ENCODE data around the gene HEPN1. TPM values are rescaled to one million over a fixed set of nuclear protein-coding genes. Genes with fewer than 3 reads are reported as not detected.

The HEPN1 gene
- not detected for total RNA-seq

DNA sequence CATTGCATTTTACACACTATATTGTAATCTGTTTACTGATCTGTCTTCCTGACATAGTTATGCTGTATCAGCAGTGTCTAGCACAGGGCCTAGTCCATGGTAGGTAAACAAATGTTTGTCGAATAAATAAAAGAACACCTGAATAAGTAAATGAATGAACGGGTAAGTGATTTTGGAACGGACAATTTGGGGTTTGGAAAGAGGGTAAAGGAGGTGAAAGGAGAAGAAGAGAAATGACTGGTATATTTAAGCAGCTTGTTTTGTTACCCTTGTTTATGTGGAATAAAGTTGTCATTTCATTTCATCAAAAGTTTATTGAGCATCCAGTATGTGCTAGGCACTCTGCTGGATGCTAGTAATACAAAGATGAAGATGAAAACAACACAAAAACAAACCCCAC lies at the start of gene HEPN1:
Gene HEPN1 (plus strand): TSS at position 301 of the 400 bp plus-strand sequence.
- H3K27me3 Mint-ChIP-seq (ENCODE audit: low read depth): peaks cover 4% of the 10 kb centered on the region
- H3K36me3 Mint-ChIP-seq (ENCODE audit: insufficient read depth): no peaks in the 10 kb centered on the region
- no peaks in the 10 kb centered on the region for H3K9me3 Mint-ChIP-seq
- ATAC-seq: no peak
- H3K4me3 Mint-ChIP-seq: no peak within 1 kb of the TSS
- H3K4me1 Mint-ChIP-seq (ENCODE audit: low read depth): peaks cover 12% of the 10 kb centered on the region
- no peak for DNase-seq

DNA sequence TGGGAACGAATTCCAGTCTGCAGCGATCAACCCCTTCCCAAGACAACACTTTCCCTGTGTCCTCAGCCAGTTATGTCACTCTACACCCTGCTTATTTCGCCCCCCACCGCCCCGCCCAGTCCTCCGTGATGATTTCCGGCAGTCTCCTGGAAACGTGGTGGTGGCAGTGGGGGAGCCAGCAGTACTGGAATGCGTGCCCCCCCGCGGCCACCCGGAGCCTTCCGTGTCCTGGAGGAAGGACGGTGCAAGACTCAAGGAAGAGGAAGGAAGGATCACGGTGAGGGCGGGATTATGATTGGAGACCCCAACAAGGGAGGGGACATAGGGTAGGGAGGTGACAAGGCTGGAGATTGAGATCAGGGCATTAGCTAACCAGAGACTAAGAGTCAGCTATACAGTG lies 49.7 kb upstream of the HEPN1 start:
- ATAC-seq (no peak), DNase-seq (no peak)
- H3K4me3 Mint-ChIP-seq: peak overlapping the region; percentile 46
- peaks cover 30% of the 10 kb centered on the region for H3K4me1 Mint-ChIP-seq (ENCODE audit: low read depth)
- H3K27me3 Mint-ChIP-seq (ENCODE audit: low read depth): peaks cover 83% of the 10 kb centered on the region
- H3K36me3 Mint-ChIP-seq (ENCODE audit: insufficient read depth): no peaks in the 10 kb centered on the region
- no peaks in the 10 kb centered on the region for H3K9me3 Mint-ChIP-seq

DNA sequence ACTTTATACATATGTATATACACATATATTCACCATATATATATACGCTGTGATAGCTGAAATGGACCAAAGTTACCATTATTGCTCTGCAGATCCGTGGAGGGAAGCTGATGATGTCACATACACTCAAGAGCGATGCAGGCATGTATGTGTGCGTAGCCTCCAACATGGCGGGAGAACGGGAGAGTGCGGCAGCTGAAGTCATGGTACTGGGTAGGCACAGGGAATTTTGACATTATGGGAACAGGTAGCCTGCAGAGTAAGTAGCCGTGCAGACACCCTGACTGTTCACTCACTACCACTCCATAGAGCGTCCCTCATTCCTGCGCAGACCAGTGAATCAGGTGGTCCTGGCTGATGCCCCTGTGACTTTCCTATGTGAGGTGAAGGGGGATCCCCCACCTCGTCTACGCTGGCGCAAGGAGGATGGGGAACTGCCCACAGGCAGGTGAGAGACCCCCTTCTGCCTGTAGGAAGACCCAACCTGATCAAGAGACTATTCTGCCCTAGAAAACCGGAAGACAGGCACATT lies 49.1 kb upstream of the HEPN1 start:
- Mint-ChIP-seq H3K9me3 (no peaks in the 10 kb centered on the region), H3K27me3 (ENCODE audit: low read depth) (peaks cover 82% of the 10 kb centered on the region), H3K4me3 (no peak overlapping the region), H3K36me3 (ENCODE audit: insufficient read depth) (no peaks in the 10 kb centered on the region), H3K4me1 (ENCODE audit: low read depth) (peaks cover 30% of the 10 kb centered on the region)
- no peak for ATAC-seq
- no peak for DNase-seq

DNA sequence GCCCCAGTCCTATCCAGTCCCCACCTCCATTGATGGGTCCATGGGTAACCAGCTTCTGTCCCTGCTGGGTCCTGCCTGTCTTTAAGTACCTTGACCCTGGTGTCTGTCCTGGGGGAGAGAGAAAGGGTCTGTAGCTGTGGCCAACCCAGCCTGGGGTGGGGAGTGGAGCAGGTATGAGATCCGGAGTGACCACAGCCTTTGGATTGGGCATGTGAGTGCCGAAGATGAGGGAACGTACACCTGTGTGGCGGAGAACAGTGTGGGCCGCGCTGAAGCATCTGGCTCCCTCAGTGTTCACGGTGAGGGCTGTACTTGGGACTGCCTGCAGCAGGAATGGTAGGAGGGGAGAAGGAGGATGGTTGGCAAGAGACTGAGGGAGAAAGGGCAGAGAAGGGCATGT lies 48.6 kb upstream of the HEPN1 start:
- Mint-ChIP-seq H3K27me3 (ENCODE audit: low read depth) (peaks cover 78% of the 10 kb centered on the region), H3K9me3 (no peaks in the 10 kb centered on the region), H3K4me3 (no peak overlapping the region), H3K36me3 (ENCODE audit: insufficient read depth) (no peaks in the 10 kb centered on the region), H3K4me1 (ENCODE audit: low read depth) (peaks cover 31% of the 10 kb centered on the region)
- no peak for ATAC-seq
- DNase-seq: no peak

DNA sequence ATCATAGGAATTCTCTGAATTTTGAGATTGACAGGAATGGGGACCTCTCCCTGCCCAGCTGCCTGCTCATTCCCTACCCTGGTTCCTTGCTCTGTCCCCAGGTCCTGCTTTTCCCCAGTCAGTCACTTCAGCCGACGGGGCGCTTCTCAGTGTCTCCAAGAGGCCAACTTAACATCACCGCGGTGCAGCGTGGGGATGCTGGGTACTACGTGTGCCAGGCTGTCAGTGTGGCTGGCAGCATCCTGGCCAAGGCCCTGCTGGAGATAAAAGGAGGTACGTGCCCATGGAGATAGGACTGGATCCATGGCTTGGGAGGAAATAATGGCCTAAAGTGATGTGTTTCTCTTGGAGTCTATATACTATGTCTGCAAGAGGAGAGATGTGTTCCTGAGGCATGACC lies 46.8 kb upstream of the HEPN1 start:
- no peaks in the 10 kb centered on the region for H3K36me3 Mint-ChIP-seq (ENCODE audit: insufficient read depth)
- no peak for ATAC-seq
- peaks cover 59% of the 10 kb centered on the region for H3K27me3 Mint-ChIP-seq (ENCODE audit: low read depth)
- H3K9me3 Mint-ChIP-seq: no peaks in the 10 kb centered on the region
- DNase-seq: no peak
- no peak overlapping the region for H3K4me3 Mint-ChIP-seq
- peaks cover 31% of the 10 kb centered on the region for H3K4me1 Mint-ChIP-seq (ENCODE audit: low read depth)

DNA sequence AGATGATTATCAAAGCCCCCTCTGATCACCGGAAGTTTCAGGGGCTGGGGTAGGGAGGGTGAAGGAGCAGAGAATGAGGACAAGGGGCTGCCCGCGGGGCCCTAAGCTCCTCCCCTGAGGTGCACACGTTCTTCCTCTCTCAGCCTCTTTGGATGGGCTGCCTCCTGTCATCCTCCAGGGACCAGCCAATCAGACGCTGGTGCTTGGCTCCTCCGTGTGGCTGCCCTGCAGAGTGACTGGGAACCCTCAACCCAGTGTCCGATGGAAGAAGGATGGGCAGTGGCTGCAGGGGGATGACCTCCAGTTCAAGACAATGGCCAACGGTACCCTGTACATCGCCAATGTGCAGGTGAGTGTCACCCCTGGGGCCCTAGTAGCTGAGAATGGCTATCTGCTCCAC lies 46.3 kb upstream of the HEPN1 start:
- DNase-seq (no peak), ATAC-seq (no peak)
- no peaks in the 10 kb centered on the region for H3K36me3 Mint-ChIP-seq (ENCODE audit: insufficient read depth)
- H3K9me3 Mint-ChIP-seq: no peaks in the 10 kb centered on the region
- H3K27me3 Mint-ChIP-seq (ENCODE audit: low read depth): peaks cover 55% of the 10 kb centered on the region
- H3K4me1 Mint-ChIP-seq (ENCODE audit: low read depth): peaks cover 30% of the 10 kb centered on the region
- no peak overlapping the region for H3K4me3 Mint-ChIP-seq

DNA sequence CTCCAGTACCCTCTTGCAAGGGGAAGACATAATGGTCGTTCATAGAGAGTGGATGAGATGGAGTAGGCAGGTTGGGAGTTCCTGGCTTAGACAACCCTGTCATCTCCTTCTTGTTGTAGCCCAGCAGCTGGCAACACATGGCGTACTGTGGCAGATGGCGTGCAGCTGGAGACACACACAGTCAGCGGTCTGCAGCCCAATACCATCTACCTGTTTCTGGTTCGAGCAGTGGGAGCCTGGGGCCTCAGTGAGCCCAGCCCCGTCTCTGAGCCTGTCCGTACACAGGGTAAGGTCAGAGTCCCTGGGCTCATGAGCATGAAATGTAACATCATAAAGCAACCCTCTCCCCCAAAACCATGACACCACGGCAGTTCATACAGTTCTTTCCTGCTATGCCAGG lies 45.1 kb upstream of the HEPN1 start:
- no peaks in the 10 kb centered on the region for H3K36me3 Mint-ChIP-seq (ENCODE audit: insufficient read depth)
- peaks cover 43% of the 10 kb centered on the region for H3K27me3 Mint-ChIP-seq (ENCODE audit: low read depth)
- ATAC-seq (no peak), DNase-seq (no peak)
- H3K4me1 Mint-ChIP-seq (ENCODE audit: low read depth): peaks cover 21% of the 10 kb centered on the region
- no peak overlapping the region for H3K4me3 Mint-ChIP-seq
- no peaks in the 10 kb centered on the region for H3K9me3 Mint-ChIP-seq

DNA sequence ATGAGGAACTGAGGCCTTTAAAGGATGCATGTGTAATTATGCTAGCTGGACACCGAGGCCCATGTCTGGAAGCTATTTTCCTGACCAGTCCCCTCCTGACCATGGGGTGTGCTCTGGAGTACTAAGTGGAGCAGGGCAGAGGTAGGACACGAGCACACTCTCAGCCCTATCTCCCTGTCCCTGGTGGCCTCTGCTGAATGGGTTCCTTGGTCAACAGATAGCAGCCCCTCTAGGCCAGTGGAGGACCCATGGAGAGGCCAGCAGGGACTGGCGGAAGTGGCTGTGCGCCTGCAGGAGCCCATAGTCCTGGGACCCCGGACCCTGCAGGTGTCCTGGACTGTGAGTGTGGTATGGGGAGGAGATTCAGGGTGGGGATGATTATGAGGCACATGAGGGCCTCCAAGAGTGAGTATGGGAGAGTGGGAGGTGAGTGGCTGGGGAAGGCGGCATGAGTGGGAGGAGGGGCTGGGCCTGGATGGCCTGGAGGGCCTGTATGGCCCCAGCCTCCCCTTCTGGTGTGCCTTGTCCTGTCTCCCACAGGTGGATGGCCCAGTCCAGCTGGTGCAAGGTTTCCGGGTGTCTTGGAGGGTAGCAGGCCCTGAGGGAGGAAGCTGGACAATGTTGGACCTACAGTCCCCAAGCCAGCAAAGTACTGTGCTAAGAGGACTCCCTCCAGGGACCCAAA lies 44.3 kb upstream of the HEPN1 start:
- no peak for DNase-seq
- no peaks in the 10 kb centered on the region for H3K9me3 Mint-ChIP-seq
- H3K36me3 Mint-ChIP-seq (ENCODE audit: insufficient read depth): no peaks in the 10 kb centered on the region
- H3K4me1 Mint-ChIP-seq (ENCODE audit: low read depth): peaks cover 17% of the 10 kb centered on the region
- H3K27me3 Mint-ChIP-seq (ENCODE audit: low read depth): peaks cover 36% of the 10 kb centered on the region
- no peak overlapping the region for H3K4me3 Mint-ChIP-seq
- no peak for ATAC-seq

DNA sequence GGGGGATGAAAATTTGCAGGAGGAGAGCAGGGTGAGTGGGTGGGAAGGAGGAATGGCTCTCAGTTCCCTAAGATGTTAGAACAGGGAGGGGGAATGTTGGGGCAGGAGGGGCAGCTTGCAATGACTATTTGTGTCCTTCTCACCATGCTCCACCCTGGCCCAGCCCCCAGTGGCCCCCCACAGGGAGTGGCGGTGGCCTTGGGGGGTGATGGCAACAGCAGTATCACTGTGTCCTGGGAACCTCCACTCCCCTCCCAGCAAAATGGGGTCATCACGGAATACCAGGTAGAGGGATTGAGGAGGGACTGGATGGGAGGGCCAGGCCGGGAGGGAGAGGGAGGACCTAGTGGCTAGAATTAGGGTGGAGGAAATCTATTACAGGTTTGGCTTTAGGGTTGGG lies 43.6 kb upstream of the HEPN1 start:
- Mint-ChIP-seq H3K4me1 (ENCODE audit: low read depth) (peaks cover 17% of the 10 kb centered on the region), H3K36me3 (ENCODE audit: insufficient read depth) (no peaks in the 10 kb centered on the region), H3K4me3 (peak overlapping the region; percentile 67), H3K9me3 (no peaks in the 10 kb centered on the region), H3K27me3 (ENCODE audit: low read depth) (peaks cover 29% of the 10 kb centered on the region)
- ATAC-seq (no peak), DNase-seq (no peak)

DNA sequence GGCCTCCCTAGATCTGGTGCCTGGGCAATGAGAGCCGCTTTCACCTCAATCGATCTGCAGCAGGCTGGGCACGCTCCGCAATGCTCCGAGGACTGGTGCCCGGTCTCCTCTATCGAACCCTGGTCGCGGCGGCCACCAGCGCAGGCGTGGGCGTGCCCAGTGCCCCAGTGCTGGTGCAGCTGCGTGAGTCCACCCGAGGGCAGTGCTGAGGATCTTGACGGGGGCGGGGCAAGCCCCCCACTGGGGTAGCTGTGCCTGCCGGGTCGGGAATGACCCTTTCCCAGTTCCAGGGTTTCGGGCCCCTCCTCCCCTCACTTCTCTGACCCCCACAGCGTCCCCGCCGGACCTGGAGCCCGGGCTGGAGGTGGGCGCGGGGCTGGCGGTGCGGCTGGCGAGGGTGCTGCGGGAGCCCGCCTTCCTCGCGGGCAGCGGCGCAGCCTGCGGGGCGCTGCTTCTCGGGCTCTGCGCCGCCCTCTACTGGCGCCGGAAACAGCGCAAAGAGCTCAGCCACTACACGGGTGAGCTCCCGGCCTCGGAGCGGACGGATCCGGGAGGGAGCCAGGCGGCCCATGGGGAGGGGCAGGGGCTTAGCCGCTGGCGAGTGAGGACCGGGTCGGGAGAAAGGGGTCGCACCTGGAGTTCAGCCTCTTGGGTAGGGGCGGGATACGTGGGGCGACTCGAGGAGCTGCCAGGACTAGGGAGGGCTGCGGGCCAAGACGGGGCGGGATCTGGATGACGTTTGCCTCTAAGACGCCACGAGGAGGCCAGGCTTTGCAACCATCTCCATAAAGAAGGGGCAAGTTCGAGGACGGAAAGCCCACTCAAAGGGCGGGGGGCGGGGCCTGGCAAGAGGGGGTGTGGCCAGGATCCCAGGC lies 42.9 kb upstream of the HEPN1 start:
- Mint-ChIP-seq H3K9me3 (no peaks in the 10 kb centered on the region), H3K4me1 (ENCODE audit: low read depth) (peaks cover 17% of the 10 kb centered on the region), H3K4me3 (peak overlapping the region; percentile 81), H3K36me3 (ENCODE audit: insufficient read depth) (no peaks in the 10 kb centered on the region), H3K27me3 (ENCODE audit: low read depth) (peaks cover 23% of the 10 kb centered on the region)
- DNase-seq (peak; percentile 68), ATAC-seq (peak; percentile 96 to 97)

DNA sequence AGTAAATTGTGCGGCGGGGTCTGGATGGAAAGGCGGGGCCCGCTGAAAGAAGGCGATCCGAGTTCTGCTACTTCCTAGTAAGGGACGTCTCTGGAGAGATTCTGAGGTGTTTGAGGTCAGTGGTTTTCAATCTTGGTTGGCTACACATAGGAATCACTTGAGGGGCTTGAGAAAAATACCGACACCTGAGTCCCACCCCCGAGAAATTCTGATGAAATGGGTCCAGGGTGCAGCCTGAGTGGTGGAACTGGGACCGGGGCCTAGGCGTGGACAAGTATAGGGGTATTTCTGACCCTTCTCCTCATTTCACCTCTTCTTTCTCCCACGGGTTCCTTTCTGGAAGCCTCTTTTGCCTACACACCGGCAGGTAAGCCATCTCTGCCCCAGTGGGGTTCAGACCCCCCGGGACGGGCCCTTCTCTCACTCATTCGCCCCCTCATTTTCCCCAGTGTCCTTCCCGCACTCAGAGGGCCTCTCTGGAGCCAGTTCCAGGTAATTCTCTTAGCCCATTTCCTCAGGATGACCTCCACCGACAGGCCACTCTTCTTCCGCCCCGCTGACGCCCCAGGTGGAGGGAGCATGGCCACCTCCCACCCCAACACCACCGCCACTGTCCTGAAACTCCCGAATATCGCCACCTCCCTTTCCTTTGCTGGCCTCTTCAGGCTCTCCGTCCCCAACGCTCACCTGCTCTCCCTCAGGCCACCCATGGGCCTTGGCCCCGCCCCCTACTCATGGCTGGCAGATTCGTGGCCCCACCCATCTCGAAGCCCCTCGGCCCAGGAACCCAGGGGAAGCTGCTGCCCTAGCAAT lies 42.0 kb upstream of the HEPN1 start:
- H3K27me3 Mint-ChIP-seq (ENCODE audit: low read depth): peaks cover 22% of the 10 kb centered on the region
- DNase-seq: no peak

DNA sequence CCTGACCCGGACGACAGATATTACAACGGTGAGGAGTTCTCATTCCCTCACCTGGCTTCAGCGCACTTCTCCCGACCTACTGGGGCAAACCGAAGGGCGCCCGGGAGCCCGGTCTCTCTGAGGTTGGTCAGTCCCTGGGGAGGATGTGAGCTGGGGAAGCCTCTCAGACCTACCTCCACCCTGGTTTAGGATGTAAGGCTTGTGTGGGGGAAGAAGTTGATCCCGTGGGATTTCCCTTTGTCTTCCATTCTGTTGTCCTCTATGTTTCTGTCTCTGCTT lies 41.5 kb upstream of the HEPN1 start:
- no peak for ATAC-seq
- Mint-ChIP-seq H3K27me3 (ENCODE audit: low read depth) (peaks cover 17% of the 10 kb centered on the region), H3K4me3 (peak overlapping the region; percentile 81), H3K9me3 (no peaks in the 10 kb centered on the region), H3K4me1 (ENCODE audit: low read depth) (peaks cover 17% of the 10 kb centered on the region), H3K36me3 (ENCODE audit: insufficient read depth) (no peaks in the 10 kb centered on the region)
- no peak for DNase-seq

More for the DNA sequence above, 42.0 kb upstream of the HEPN1 start:
- no peaks in the 10 kb centered on the region for H3K9me3 Mint-ChIP-seq
- no peaks in the 10 kb centered on the region for H3K36me3 Mint-ChIP-seq (ENCODE audit: insufficient read depth)
- H3K4me3 Mint-ChIP-seq: peak overlapping the region; percentile 81
- ATAC-seq: no peak
- H3K4me1 Mint-ChIP-seq (ENCODE audit: low read depth): peaks cover 17% of the 10 kb centered on the region

DNA sequence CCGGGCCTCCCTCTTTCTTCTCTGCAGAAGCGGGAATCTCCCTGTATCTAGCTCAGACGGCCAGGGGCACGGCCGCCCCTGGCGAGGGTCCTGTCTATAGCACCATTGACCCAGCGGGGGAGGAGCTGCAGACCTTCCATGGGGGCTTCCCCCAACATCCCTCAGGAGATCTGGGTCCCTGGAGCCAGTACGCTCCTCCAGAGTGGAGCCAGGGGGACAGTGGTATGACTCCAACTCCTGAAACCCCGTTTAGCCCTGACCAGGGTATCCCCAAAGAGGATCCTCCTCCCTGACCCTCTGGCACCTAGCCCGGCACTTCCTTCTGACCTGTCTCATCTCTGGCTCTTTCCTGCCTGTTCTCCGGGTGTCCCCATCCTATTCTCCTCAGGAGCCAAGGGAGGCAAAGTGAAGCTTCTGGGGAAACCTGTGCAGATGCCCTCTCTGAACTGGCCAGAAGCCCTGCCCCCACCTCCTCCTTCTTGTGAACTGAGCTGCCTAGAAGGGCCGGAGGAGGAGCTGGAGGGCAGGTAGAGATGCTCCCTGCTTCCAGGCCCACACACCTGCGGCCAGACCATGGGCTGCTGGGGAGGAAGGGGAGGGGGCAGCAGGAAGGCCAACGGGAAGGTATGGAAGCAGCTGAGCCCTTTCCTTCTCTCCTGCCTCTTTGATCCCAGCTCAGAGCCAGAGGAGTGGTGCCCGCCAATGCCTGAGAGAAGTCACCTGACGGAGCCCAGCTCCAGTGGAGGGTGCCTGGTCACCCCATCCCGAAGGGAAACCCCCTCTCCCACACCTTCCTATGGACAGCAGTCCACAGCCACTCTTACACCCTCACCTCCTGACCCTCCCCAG lies 40.9 kb upstream of the HEPN1 start:
- Mint-ChIP-seq H3K4me1 (ENCODE audit: low read depth) (peaks cover 17% of the 10 kb centered on the region), H3K4me3 (peak overlapping the region; percentile 81), H3K27me3 (ENCODE audit: low read depth) (peaks cover 12% of the 10 kb centered on the region), H3K9me3 (no peaks in the 10 kb centered on the region), H3K36me3 (ENCODE audit: insufficient read depth) (no peaks in the 10 kb centered on the region)
- ATAC-seq (no peak), DNase-seq (no peak)

Measured in activated T-cell treated with anti-CD3 and anti-CD28 coated beads, Interleukin-2, amount 50 U/mL, for 4 hours (primary cell).